AG04449 (cell line): ENCODE data around the gene MXRA7.

Source experiments
- CTCF ChIA-PET: fragments of 350-600 bp; formaldehyde crosslinking; extraction: SDS; loops from one replicate; lab custom pipeline; 2021; ENCODE audit warnings: antibody characterized with exemption; lab: Yijun Ruan, JAX
- POLR2A ChIA-PET: fragments of 400-600, 350-600 bp; formaldehyde crosslinking; extraction: SDS; loops from one replicate; lab custom pipeline; 2020; ENCODE audit warnings: antibody characterized with exemption, inconsistent platforms; lab: Yijun Ruan, JAX
- DNase-seq: peaks from one replicate; pipeline ENCODE4 v3.0.0-alpha.2; 2010; ENCODE audit warnings: low read depth, low spot score
- H3K4me3 ChIP-seq: 2 replicates; pipeline ENCODE4 v1.5.1; 2011; ENCODE audit warnings: low read depth, mild to moderate bottlenecking, control low read depth, low read length
- TF ChIP-seq, protein P1 (sequence below): IDR thresholded peaks from one replicate; pipeline ENCODE4 v1.5.1; 2011; ENCODE audit warnings: mild to moderate bottlenecking, moderate library complexity, low read length, control low read depth, inconsistent platforms; ENCODE audit not compliant: insufficient read depth; ENCODE audit errors: missing control alignments

MXRA7 gene

GRCh38 chr17:76688165-76688622 lies 22.6 kb downstream of the MXRA7 start:
- TF ChIP-seq, protein P1, sequence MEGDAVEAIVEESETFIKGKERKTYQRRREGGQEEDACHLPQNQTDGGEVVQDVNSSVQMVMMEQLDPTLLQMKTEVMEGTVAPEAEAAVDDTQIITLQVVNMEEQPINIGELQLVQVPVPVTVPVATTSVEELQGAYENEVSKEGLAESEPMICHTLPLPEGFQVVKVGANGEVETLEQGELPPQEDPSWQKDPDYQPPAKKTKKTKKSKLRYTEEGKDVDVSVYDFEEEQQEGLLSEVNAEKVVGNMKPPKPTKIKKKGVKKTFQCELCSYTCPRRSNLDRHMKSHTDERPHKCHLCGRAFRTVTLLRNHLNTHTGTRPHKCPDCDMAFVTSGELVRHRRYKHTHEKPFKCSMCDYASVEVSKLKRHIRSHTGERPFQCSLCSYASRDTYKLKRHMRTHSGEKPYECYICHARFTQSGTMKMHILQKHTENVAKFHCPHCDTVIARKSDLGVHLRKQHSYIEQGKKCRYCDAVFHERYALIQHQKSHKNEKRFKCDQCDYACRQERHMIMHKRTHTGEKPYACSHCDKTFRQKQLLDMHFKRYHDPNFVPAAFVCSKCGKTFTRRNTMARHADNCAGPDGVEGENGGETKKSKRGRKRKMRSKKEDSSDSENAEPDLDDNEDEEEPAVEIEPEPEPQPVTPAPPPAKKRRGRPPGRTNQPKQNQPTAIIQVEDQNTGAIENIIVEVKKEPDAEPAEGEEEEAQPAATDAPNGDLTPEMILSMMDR: no peak
- DNase-seq: no peak
- no peak overlapping the region for H3K4me3 ChIP-seq
- CTCF ChIA-PET: interaction anchor here (0.9 to 1.8 kb wide), 6 partner anchors 10 to 165 kb away, joined by 3 to 8 read pairs (median 6); no protein-coding TSS in a partner anchor
- POLR2A ChIA-PET: interaction anchor here (1.0 kb wide), 1 partner anchor 21 kb away, joined by 4 read pairs; no protein-coding TSS in a partner anchor

DNA sequence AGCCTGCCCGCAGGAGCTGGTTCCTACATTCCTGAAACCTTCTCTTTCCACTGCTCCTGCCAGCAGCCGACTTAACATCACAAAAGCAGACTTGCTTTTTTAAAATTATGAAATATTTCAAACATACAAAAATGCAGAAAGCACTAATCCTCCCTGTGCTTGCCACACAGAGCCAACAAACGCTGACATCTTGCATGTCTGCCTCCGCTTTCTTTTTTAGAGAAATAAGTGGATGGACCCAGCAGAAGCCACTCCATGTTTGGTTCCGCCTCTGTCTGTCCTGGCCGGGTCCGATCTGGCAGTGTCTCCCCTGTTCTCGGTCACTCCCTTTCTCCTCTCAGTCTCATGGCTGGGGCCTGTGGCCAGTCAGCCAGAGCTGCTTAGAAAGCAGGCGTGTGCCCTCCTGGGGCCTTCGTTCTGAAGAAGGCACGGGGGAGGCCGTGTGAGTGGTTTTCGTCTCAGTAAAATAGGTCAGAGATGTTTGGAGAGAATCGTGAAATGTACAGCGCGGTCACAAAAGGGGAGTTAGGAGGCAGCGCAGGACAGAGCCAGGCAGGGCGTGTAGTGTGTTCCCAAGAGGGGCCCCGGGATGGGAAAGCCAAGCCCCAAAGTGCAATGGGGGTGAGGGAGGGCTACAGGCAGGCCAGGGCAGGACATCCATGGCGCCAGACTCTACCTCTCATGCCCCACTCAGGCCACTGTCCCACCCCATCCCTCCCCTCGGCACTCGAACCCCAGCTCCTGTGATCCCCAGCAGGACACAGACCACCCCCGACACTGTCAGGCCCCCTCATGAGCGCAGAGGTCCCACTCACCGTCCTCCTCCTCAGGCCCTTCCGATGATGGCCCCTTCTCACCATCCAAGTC lies 23.2 kb downstream of the MXRA7 start:
- CTCF ChIA-PET: interaction anchor here (1.2 to 1.8 kb wide), 5 partner anchors 9 to 165 kb away, joined by 3 to 7 read pairs (median 6); no protein-coding TSS in a partner anchor
- TF ChIP-seq, protein P1: no peak
- POLR2A ChIA-PET: no interaction called here
- no peak for DNase-seq
- H3K4me3 ChIP-seq: no peak overlapping the region

GRCh38 chr17:76686538-76687297 lies 24.0 kb downstream of the MXRA7 start:
- H3K4me3 ChIP-seq: no peak overlapping the region
- no peak for DNase-seq
- TF ChIP-seq, protein P1: no peak
- CTCF ChIA-PET: interaction anchor here (1.7 to 1.8 kb wide), 2 partner anchors 28 to 164 kb away, joined by 6 to 7 read pairs; no protein-coding TSS in a partner anchor
- POLR2A ChIA-PET: no interaction called here

GRCh38 chr17:76685846-76686245 lies 24.9 kb downstream of the MXRA7 start:
- TF ChIP-seq, protein P1: no peak
- DNase-seq: no peak
- CTCF ChIA-PET: interaction anchor here (1.1 to 1.7 kb wide), 2 partner anchors 62 to 163 kb away, joined by 3 to 7 read pairs; no protein-coding TSS in a partner anchor
- POLR2A ChIA-PET: no interaction called here
- no peak overlapping the region for H3K4me3 ChIP-seq

- TF ChIP-seq, protein P1: no peak
- CTCF ChIA-PET: interaction anchor here (0.8 to 1.1 kb wide), 2 partner anchors 62 to 163 kb away, joined by 3 to 4 read pairs; no protein-coding TSS in a partner anchor
- POLR2A ChIA-PET: no interaction called here
- no peak overlapping the region for H3K4me3 ChIP-seq
- no peak for DNase-seq
Observed at GRCh38 chr17:76685366-76685765, 25.4 kb downstream of the MXRA7 start.

DNA sequence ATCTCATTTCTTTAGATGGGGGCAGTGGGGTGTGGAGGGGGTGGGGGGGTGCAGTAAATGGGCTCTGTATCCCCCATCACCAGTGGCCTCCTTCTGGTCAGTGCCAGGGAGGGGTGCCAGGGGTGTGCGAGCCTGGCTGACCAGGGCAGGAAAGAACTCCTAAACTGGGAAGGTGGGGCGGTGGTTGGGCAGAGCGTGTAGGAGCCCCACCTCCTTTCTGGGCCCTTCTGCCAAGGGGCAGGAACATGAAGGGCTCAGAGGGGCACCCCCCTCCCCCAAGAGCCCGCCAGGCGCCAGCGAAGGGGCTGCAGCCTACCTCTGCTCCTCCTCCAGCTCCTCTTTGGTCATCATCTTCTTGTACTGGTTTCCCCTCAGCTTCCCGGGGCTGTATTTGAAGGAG lies 26.0 kb downstream of the MXRA7 start:
- no peak for DNase-seq
- CTCF ChIA-PET: interaction anchor here (0.8 to 1.0 kb wide), 2 partner anchors 10 to 163 kb away, joined by 3 to 4 read pairs; no protein-coding TSS in a partner anchor
- H3K4me3 ChIP-seq: no peak overlapping the region
- TF ChIP-seq, protein P1: no peak
- POLR2A ChIA-PET: no interaction called here
